DND-41 (cell line): ENCODE measurements around the gene TBXAS1.

ENCODE experiments used
- CTCF ChIP-seq: IDR thresholded peaks from 2 replicates; pipeline ENCODE4 v1.5.1; 2012; ENCODE audit warnings: borderline replicate concordance, low read length, moderate library complexity, mild to moderate bottlenecking; ENCODE audit not compliant: poor library complexity, severe bottlenecking; ENCODE audit errors: extremely low read depth
- EZH2 ChIP-seq: IDR thresholded peaks from 3 replicates; pipeline ENCODE4 v1.6.1; 2012; ENCODE audit warnings: borderline replicate concordance, low read depth, mild to moderate bottlenecking, moderate library complexity, low read length, inconsistent platforms; ENCODE audit not compliant: severe bottlenecking

GRCh38 chr7:140026935-140027334 is 197.9 kb downstream of the TBXAS1 start:
- TF ChIP-seq CTCF: no peak
- TF ChIP-seq EZH2: no peak
